ENCODE measurements around the gene SBNO1.
"Not testable (repeated sequence)": the region's sequence is repeated elsewhere in the genome, so short reads cannot be mapped to it uniquely, and the experiment has no call there.

The SBNO1 gene

GRCh38 chr12:123344086-123344485 is 20.6 kb downstream of the SBNO1 start:
- TF ChIP-seq POLR2A (IDR thresholded peaks at IDR 0.05; ENCODE audit: low read depth, low read length): no peak
- no peak for FAIRE-seq
- no peak for DNase-seq (ENCODE audit: insufficient read length, low spot score)

GRCh38 chr12:123337070-123337469 is 27.6 kb downstream of the SBNO1 start:
- DNase-seq (ENCODE audit: insufficient read length, low spot score) (no peak), FAIRE-seq (no peak)
- no peak for TF ChIP-seq POLR2A (IDR thresholded peaks at IDR 0.05; ENCODE audit: low read depth, low read length)

GRCh38 chr12:123336530-123336929 is 28.1 kb downstream of the SBNO1 start:
- DNase-seq (ENCODE audit: insufficient read length, low spot score): no peak
- no peak for TF ChIP-seq POLR2A (IDR thresholded peaks at IDR 0.05; ENCODE audit: low read depth, low read length)
- FAIRE-seq: no peak

GRCh38 chr12:123335490-123335889 is 29.2 kb downstream of the SBNO1 start:
- no peak for TF ChIP-seq POLR2A (IDR thresholded peaks at IDR 0.05; ENCODE audit: low read depth, low read length)
- DNase-seq (ENCODE audit: insufficient read length, low spot score) (no peak), FAIRE-seq (no peak)

- no peak for TF ChIP-seq POLR2A (IDR thresholded peaks at IDR 0.05; ENCODE audit: low read depth, low read length)
- DNase-seq (ENCODE audit: insufficient read length, low spot score): no peak
- no peak for FAIRE-seq
These were observed 34.8 kb downstream of the SBNO1 start for GRCh38 chr12:123329799-123330198.

- TF ChIP-seq POLR2A (IDR thresholded peaks at IDR 0.05; ENCODE audit: low read depth, low read length): no peak
- no peak for DNase-seq (ENCODE audit: insufficient read length, low spot score)
- no peak for FAIRE-seq
These were observed 44.8 kb downstream of the SBNO1 start for GRCh38 chr12:123319826-123320225.

DNA sequence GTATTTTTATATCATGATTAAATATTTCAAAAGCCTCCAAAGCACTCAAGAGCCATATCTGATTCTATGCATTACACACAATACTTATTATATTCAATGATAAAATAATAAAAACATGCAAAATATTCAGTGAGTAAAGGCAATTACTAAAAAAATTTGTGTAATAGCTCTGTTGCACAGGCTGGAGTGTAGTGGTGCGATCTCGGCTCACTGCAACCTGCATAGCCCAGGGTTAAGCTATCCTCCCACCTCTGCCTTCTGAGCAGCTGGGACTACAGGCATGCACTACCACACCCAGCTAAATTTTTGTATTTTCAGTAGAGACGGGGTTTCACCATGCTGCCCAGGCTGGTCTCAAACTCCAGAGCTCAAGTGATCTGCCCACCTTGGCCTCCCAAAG is 45.4 kb downstream of the SBNO1 start:
- no peak for TF ChIP-seq POLR2A (IDR thresholded peaks at IDR 0.05; ENCODE audit: low read depth, low read length)
- DNase-seq (ENCODE audit: insufficient read length, low spot score): no peak
- FAIRE-seq: no peak

- not testable (repeated sequence) for FAIRE-seq; DNase-seq (ENCODE audit: insufficient read length, low spot score)
These were observed 51.6 kb downstream of the SBNO1 start for GRCh38 chr12:123313046-123313445.

DNA sequence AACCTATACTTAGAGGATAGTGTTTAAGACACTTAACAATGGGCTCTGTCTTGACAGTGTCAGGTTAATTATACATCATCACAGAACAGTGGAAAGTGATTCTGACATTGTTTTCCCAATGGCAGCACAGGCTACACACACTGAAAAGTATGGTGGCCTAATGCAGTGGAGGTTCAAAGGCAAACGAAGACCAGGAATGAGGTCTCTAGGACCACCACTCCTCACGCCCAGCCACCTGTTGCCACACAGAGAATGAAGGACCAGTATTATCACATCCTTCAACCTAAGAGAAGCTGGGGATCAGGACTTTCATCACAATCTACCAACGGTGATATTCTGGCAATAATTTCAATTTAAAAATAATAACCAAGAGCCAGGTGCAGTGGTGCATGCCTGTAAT is 58.4 kb downstream of the SBNO1 start:
- DNase-seq (ENCODE audit: insufficient read length, low spot score): no peak
- no peak for FAIRE-seq
- TF ChIP-seq POLR2A (IDR thresholded peaks at IDR 0.05; ENCODE audit: low read depth, low read length): no peak

GRCh38 chr12:123305136-123305535 is 59.5 kb downstream of the SBNO1 start:
- DNase-seq (ENCODE audit: insufficient read length, low spot score) (no peak), FAIRE-seq (no peak)
- TF ChIP-seq POLR2A (IDR thresholded peaks at IDR 0.05; ENCODE audit: low read depth, low read length): no peak

DNA sequence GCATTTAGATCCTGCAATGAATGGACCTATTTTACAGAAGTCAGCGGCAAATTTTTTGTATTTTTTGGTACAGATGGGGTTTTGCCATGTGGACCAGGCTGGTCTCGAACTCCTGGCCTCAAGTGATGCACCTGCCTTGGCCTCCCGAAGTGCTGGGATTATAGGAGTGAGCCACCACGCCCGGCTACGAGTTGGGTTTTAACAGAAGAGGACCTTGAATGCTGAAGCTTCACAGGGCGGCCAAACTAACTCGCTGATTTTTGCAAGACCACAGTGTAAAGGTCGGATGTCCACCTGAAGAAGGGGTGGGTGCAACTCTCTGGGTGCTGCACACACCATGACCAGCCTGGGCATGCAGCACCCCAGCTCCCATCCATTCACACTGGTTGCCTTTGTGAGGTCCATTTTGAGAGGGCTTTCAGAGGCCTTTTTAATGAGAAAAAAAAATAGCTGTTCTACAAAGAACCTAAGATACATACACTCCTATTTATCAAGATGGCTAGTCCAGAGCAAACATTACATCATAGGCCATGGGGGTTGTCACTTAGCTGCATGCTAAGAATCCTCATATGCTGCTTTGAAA is 71.4 kb downstream of the SBNO1 start:
- no peak for DNase-seq (ENCODE audit: insufficient read length, low spot score)
- FAIRE-seq: no peak
- no peak for TF ChIP-seq POLR2A (IDR thresholded peaks at IDR 0.05; ENCODE audit: low read depth, low read length)

DNA sequence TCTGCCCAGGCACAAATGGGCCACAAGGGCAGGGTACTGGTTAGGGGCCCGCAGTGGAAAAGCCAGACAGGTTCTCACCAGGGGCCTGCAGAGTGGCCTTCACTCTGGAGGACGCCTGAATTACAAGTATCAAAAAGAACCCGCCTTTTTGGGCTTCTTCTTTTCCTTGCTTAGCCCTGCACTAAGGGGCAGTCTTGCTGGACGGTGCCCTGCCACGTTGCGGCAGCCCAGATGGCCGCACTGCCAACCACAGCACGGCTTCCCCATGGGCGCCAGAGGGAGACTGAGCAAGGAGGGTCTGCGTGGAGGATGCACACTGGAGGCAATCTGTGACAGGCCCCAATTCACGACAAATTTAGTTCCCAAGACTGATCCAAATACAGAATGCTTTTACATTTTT is 74.7 kb downstream of the SBNO1 start:
- FAIRE-seq (no peak), DNase-seq (ENCODE audit: insufficient read length, low spot score) (no peak)
- TF ChIP-seq POLR2A (IDR thresholded peaks at IDR 0.05; ENCODE audit: low read depth, low read length): no peak

GRCh38 chr12:123288751-123289346 is 75.8 kb downstream of the SBNO1 start:
- TF ChIP-seq POLR2A (IDR thresholded peaks at IDR 0.05; ENCODE audit: low read depth, low read length): no peak
- FAIRE-seq (no peak), DNase-seq (ENCODE audit: insufficient read length, low spot score) (no peak)

- no peak for FAIRE-seq
- DNase-seq (ENCODE audit: insufficient read length, low spot score): no peak
- no peak for TF ChIP-seq POLR2A (IDR thresholded peaks at IDR 0.05; ENCODE audit: low read depth, low read length)
These were observed 77.8 kb downstream of the SBNO1 start for GRCh38 chr12:123286652-123287373.

DNA sequence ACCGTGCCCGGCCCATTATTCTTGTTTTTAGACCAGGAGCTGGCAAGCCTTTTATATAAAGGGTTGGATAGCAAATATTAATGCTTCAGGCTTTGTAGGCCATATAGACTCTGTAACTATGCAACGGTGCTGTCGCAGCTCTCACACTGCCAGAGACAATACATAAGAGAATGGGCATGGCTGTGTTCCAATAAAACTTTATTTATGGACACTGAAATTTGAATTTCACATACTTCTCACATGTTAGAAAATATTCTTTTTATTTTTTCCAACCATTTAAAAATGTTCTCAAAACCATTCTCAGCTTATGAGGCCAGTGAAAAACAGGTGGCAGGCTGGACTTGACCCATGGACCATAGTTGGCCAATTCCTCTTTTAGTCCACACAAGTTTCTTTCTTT is 80.0 kb downstream of the SBNO1 start:
- FAIRE-seq (no peak), DNase-seq (ENCODE audit: insufficient read length, low spot score) (no peak)
- TF ChIP-seq POLR2A (IDR thresholded peaks at IDR 0.05; ENCODE audit: low read depth, low read length): no peak
